ENCODE results near the gene KNCN. TPM values are rescaled to one million over a fixed set of nuclear protein-coding genes. Genes with fewer than 3 reads are reported as not detected.

The KNCN gene
- total and polyA plus RNA-seq, 10 donors = not detected

GRCh38 chr1:46575778-46576177, 24.3 kb upstream of the KNCN start:
- no peaks in the 10 kb centered on the region for H3K9me3 ChIP-seq
- peaks cover 0 to 100% (median 69%) of the 10 kb centered on the region in 6 donors for H3K36me3 ChIP-seq
- DNase-seq = no peak
- no peak overlapping the region for H3K4me3 ChIP-seq
- TF ChIP-seq POLR2A (IDR thresholded peaks at IDR 0.05) (no peak), CTCF (IDR thresholded peaks at IDR 0.05 in 8 of 11, conservative IDR thresholded peaks at IDR 0.05 in 3 of 11) (no peak), POLR2AphosphoS5 (IDR thresholded peaks at IDR 0.05) (no peak)
- intact Hi-C loops (cut with DNase I; ENCODE audit: low total_unique reads) = no loop called here
- H3K4me1 ChIP-seq = peaks cover 0 to 23% (median 6%) of the 10 kb centered on the region in 6 donors
- no peaks in the 10 kb centered on the region for H3K27me3 ChIP-seq (replicated peaks in 1 of 7)
- H3K27ac ChIP-seq = no peak overlapping the region
- WGBS, 5 donors = 74 to 89% (median 83%) methylated on average over 3 of the region's 3 CpGs

GRCh38 chr1:46575300-46575699, 23.9 kb upstream of the KNCN start:
- TF ChIP-seq POLR2A (IDR thresholded peaks at IDR 0.05) (no peak), CTCF (IDR thresholded peaks at IDR 0.05 in 8 of 11, conservative IDR thresholded peaks at IDR 0.05 in 3 of 11) (no peak), POLR2AphosphoS5 (IDR thresholded peaks at IDR 0.05) (no peak)
- intact Hi-C loops (cut with DNase I; ENCODE audit: low total_unique reads) = no loop called here
- Histone ChIP-seq H3K36me3 (peaks cover 0 to 100% (median 69%) of the 10 kb centered on the region in 6 donors), H3K4me3 (no peak overlapping the region), H3K27me3 (replicated peaks in 1 of 7) (no peaks in the 10 kb centered on the region), H3K9me3 (no peaks in the 10 kb centered on the region), H3K27ac (no peak overlapping the region), H3K4me1 (peaks cover 0 to 19% (median 3%) of the 10 kb centered on the region in 6 donors)
- 86 to 93% (median 89%) methylated on average over 12 of the region's 12 CpGs for WGBS, 5 donors
- no peak for DNase-seq

- Histone ChIP-seq H3K36me3 (peaks cover 0 to 100% (median 65%) of the 10 kb centered on the region in 6 donors), H3K4me1 (no peaks in the 10 kb centered on the region), H3K4me3 (no peak overlapping the region), H3K27ac (no peak overlapping the region), H3K27me3 (replicated peaks in 1 of 7) (no peaks in the 10 kb centered on the region), H3K9me3 (no peaks in the 10 kb centered on the region)
- TF ChIP-seq POLR2AphosphoS5 (IDR thresholded peaks at IDR 0.05) (peak in 1 of 3 donors; percentile 50), CTCF (IDR thresholded peaks at IDR 0.05 in 8 of 11, conservative IDR thresholded peaks at IDR 0.05 in 3 of 11) (no peak), POLR2A (IDR thresholded peaks at IDR 0.05) (no peak)
- intact Hi-C loops (cut with DNase I; ENCODE audit: low total_unique reads) = no loop called here
- WGBS, 5 donors = 92 to 97% (median 94%) methylated on average over 4 to 6 of the region's 6 CpGs
- DNase-seq = no peak
Observed at GRCh38 chr1:46571691-46572225, 20.3 kb upstream of the KNCN start.

- H3K36me3 ChIP-seq = peaks cover 0 to 100% (median 57%) of the 10 kb centered on the region in 6 donors
Observed at GRCh38 chr1:46569884-46570725, 18.7 kb upstream of the KNCN start.

More at GRCh38 chr1:46569884-46570725, 18.7 kb upstream of the KNCN start:
- intact Hi-C loops (cut with DNase I; ENCODE audit: low total_unique reads) = no loop called here
- no peaks in the 10 kb centered on the region for H3K9me3 ChIP-seq
- H3K4me3 ChIP-seq = no peak overlapping the region
- no peaks in the 10 kb centered on the region for H3K27me3 ChIP-seq (replicated peaks in 1 of 7)
- TF ChIP-seq POLR2AphosphoS5 (IDR thresholded peaks at IDR 0.05) (no peak), CTCF (IDR thresholded peaks at IDR 0.05 in 8 of 11, conservative IDR thresholded peaks at IDR 0.05 in 3 of 11) (no peak)
- DNase-seq = no peak
- 82 to 90% (median 85%) methylated on average over 13 to 14 of the region's 14 CpGs for WGBS, 5 donors
- no peaks in the 10 kb centered on the region for H3K4me1 ChIP-seq
- H3K27ac ChIP-seq = no peak overlapping the region

Measured in spleen (tissue), 11 donors.